Measurements from ENCODE around the gene ELOB. TPM values are rescaled to one million over a fixed set of nuclear protein-coding genes. Genes with fewer than 3 reads are reported as not detected.

The ELOB gene
- total RNA-seq, 2 experiments from 2014 or later = 141 to 150 TPM

GRCh38 chr16:2752850-2753732, 24.0 kb downstream of the ELOB start:
- CTCF ChIA-PET = interaction anchor here (0.6 to 2.1 kb wide), 3 partner anchors 71 to 122 kb away, joined by 3 to 7 read pairs (median 4); partner anchors contain the start of gene KCTD5

GRCh38 chr16:2752035-2752849, 24.8 kb downstream of the ELOB start, which contains the start of gene SRRM2:
TSS of gene SRRM2 (plus strand) at chr16:2752638. CDS start at chr16:2756365, 3,727 bp downstream.
- Mint-ChIP-seq H3K4me3 (peak within 1 kb of the TSS; percentile 81), H3K4me1 (peaks cover 59% of the 10 kb centered on the region), H3K27ac (peak within 1 kb of the TSS; percentile 99), H3K9me3 (no peaks in the 10 kb centered on the region), H3K36me3 (ENCODE audit: low read depth) (peaks cover 60% of the 10 kb centered on the region), H3K27me3 (no peaks in the 10 kb centered on the region)
- ChIA-PET CTCF (interaction anchor here (0.6 to 2.1 kb wide), 3 partner anchors 70 to 122 kb away, joined by 3 to 7 read pairs (median 4); partner anchors contain the start of gene KCTD5), POLR2A (interaction anchor here (0.6 to 7.0 kb wide), 22 partner anchors 11 to 322 kb away, joined by 3 to 114 read pairs (median 5); partner anchors contain the start of genes ELOB, FLYWCH2, KCTD5 and PRSS27)
- peak; percentile 96 for DNase-seq

More at GRCh38 chr16:2752850-2753732, 24.0 kb downstream of the ELOB start:
- peak overlapping the region; percentile 81 for H3K4me3 Mint-ChIP-seq
- peak; percentile 77 for DNase-seq
- H3K9me3 Mint-ChIP-seq = no peaks in the 10 kb centered on the region
- peaks cover 64% of the 10 kb centered on the region for H3K4me1 Mint-ChIP-seq
- H3K27me3 Mint-ChIP-seq = no peaks in the 10 kb centered on the region
- POLR2A ChIA-PET = interaction anchor here (0.6 to 7.0 kb wide), 22 partner anchors 9 to 323 kb away, joined by 3 to 114 read pairs (median 4); partner anchors contain the start of genes ELOB, FLYWCH2, KCTD5 and PRSS27
- H3K36me3 Mint-ChIP-seq (ENCODE audit: low read depth) = peaks cover 68% of the 10 kb centered on the region
- H3K27ac Mint-ChIP-seq = peak overlapping the region; percentile 99

GRCh38 chr16:2751577-2752034, 25.5 kb downstream of the ELOB start:
- Mint-ChIP-seq H3K9me3 (no peaks in the 10 kb centered on the region), H3K36me3 (ENCODE audit: low read depth) (peaks cover 53% of the 10 kb centered on the region), H3K27ac (peak overlapping the region; percentile 99), H3K4me1 (peaks cover 53% of the 10 kb centered on the region), H3K27me3 (no peaks in the 10 kb centered on the region), H3K4me3 (peak overlapping the region; percentile 81)
- DNase-seq = no peak
- POLR2A ChIA-PET = interaction anchor here (0.8 to 7.0 kb wide), 16 partner anchors 11 to 323 kb away, joined by 3 to 114 read pairs (median 4); partner anchors contain the start of genes ELOB, FLYWCH1, FLYWCH2 and KCTD5
- CTCF ChIA-PET = no interaction called here

- DNase-seq = peak; percentile 36
Measured at GRCh38 chr16:2749936-2750335, 27.1 kb downstream of the ELOB start.

GRCh38 chr16:2749476-2749875, 27.6 kb downstream of the ELOB start:
- Mint-ChIP-seq H3K36me3 (ENCODE audit: low read depth) (peaks cover 34% of the 10 kb centered on the region), H3K4me3 (no peak overlapping the region), H3K27ac (peak overlapping the region; percentile 70), H3K9me3 (no peaks in the 10 kb centered on the region), H3K27me3 (no peaks in the 10 kb centered on the region), H3K4me1 (peaks cover 34% of the 10 kb centered on the region)
- ChIA-PET POLR2A (interaction anchor here (2.9 to 7.0 kb wide), 3 partner anchors 9 to 67 kb away, joined by 14 to 114 read pairs (median 15); partner anchors contain the start of genes ELOB and KCTD5), CTCF (no interaction called here)
- no peak for DNase-seq

More at GRCh38 chr16:2749936-2750335, 27.1 kb downstream of the ELOB start:
- POLR2A ChIA-PET = interaction anchor here (2.9 to 7.0 kb wide), 3 partner anchors 9 to 67 kb away, joined by 14 to 114 read pairs (median 15); partner anchors contain the start of genes ELOB and KCTD5
- no peaks in the 10 kb centered on the region for H3K9me3 Mint-ChIP-seq
- H3K4me3 Mint-ChIP-seq = no peak overlapping the region
- peaks cover 39% of the 10 kb centered on the region for H3K36me3 Mint-ChIP-seq (ENCODE audit: low read depth)
- no peaks in the 10 kb centered on the region for H3K27me3 Mint-ChIP-seq
- H3K27ac Mint-ChIP-seq = peak overlapping the region; percentile 99
- CTCF ChIA-PET = no interaction called here
- H3K4me1 Mint-ChIP-seq = peaks cover 38% of the 10 kb centered on the region

- Mint-ChIP-seq H3K36me3 (ENCODE audit: low read depth) (peaks cover 28% of the 10 kb centered on the region), H3K27me3 (no peaks in the 10 kb centered on the region), H3K4me1 (peaks cover 28% of the 10 kb centered on the region), H3K4me3 (no peak overlapping the region), H3K27ac (no peak overlapping the region), H3K9me3 (no peaks in the 10 kb centered on the region)
- no peak for DNase-seq
- POLR2A ChIA-PET = interaction anchor here (7.0 kb wide), 1 partner anchor 26 kb away, joined by 114 read pairs; the partner anchor contains the start of gene ELOB
- CTCF ChIA-PET = no interaction called here
Measured at GRCh38 chr16:2748757-2749455, 28.2 kb downstream of the ELOB start.

- no peak for DNase-seq
- no peak overlapping the region for H3K27ac Mint-ChIP-seq
- H3K4me3 Mint-ChIP-seq = no peak overlapping the region
- no peaks in the 10 kb centered on the region for H3K27me3 Mint-ChIP-seq
- no peaks in the 10 kb centered on the region for H3K9me3 Mint-ChIP-seq
- H3K36me3 Mint-ChIP-seq (ENCODE audit: low read depth) = peaks cover 10% of the 10 kb centered on the region
- POLR2A ChIA-PET = no interaction called here
- CTCF ChIA-PET = interaction anchor here (0.6 kb wide), 1 partner anchor 1787 kb away, joined by 3 read pairs; no protein-coding TSS in a partner anchor
- H3K4me1 Mint-ChIP-seq = peaks cover 17% of the 10 kb centered on the region
Measured at GRCh38 chr16:2745961-2746360, 31.1 kb downstream of the ELOB start.

- peaks cover 6% of the 10 kb centered on the region for H3K36me3 Mint-ChIP-seq (ENCODE audit: low read depth)
- no peak overlapping the region for H3K4me3 Mint-ChIP-seq
- H3K27ac Mint-ChIP-seq = no peak overlapping the region
- ChIA-PET POLR2A (interaction anchor here (1.5 kb wide), 1 partner anchor 8 kb away, joined by 3 read pairs; no protein-coding TSS in a partner anchor), CTCF (no interaction called here)
- no peak for DNase-seq
- H3K27me3 Mint-ChIP-seq = no peaks in the 10 kb centered on the region
- H3K4me1 Mint-ChIP-seq = peaks cover 10% of the 10 kb centered on the region
- H3K9me3 Mint-ChIP-seq = no peaks in the 10 kb centered on the region
Measured at GRCh38 chr16:2745116-2745890, 31.8 kb downstream of the ELOB start.

GRCh38 chr16:2744711-2745110, 32.4 kb downstream of the ELOB start:
- Mint-ChIP-seq H3K27ac (no peak overlapping the region), H3K4me3 (no peak overlapping the region), H3K27me3 (no peaks in the 10 kb centered on the region), H3K36me3 (ENCODE audit: low read depth) (peaks cover 4% of the 10 kb centered on the region), H3K9me3 (no peaks in the 10 kb centered on the region), H3K4me1 (peaks cover 4% of the 10 kb centered on the region)
- ChIA-PET CTCF (no interaction called here), POLR2A (interaction anchor here (1.5 kb wide), 1 partner anchor 9 kb away, joined by 3 read pairs; no protein-coding TSS in a partner anchor)
- DNase-seq = no peak

GRCh38 chr16:2743007-2743810, 33.9 kb downstream of the ELOB start:
- CTCF ChIA-PET = no interaction called here
- no peak overlapping the region for H3K4me3 Mint-ChIP-seq
- no peaks in the 10 kb centered on the region for H3K36me3 Mint-ChIP-seq (ENCODE audit: low read depth)
- no peak for DNase-seq
- POLR2A ChIA-PET = no interaction called here
- H3K27me3 Mint-ChIP-seq = no peaks in the 10 kb centered on the region
- H3K9me3 Mint-ChIP-seq = no peaks in the 10 kb centered on the region
- no peak overlapping the region for H3K27ac Mint-ChIP-seq
- H3K4me1 Mint-ChIP-seq = peaks cover 4% of the 10 kb centered on the region

Data from activated CD4-positive, alpha-beta memory T cell treated with anti-CD3 and anti-CD28 coated beads, Interleukin-2, amount 10 ng/mL, durations not matched to agents 7 days and 5 days (primary cell).